ENCODE data around the gene SPP2.

SPP2 gene

GRCh38 chr2:234024304-234024703 is 26.2 kb upstream of the SPP2 start:
- no peaks in the 10 kb centered on the region for H3K27me3 ChIP-seq (ENCODE audit: control insufficient read depth, insufficient read depth, low read length)
- no peak overlapping the region for H3K4me3 ChIP-seq (ENCODE audit: low read length)
- no peak overlapping the region for H3K9ac ChIP-seq (ENCODE audit: low read length)
- no peaks in the 10 kb centered on the region for H3K36me3 ChIP-seq (ENCODE audit: control insufficient read depth, low read depth, low read length)
- H3K4me1 ChIP-seq (ENCODE audit: control insufficient read depth, low read depth, low read length): no peaks in the 10 kb centered on the region
- H3K9me3 ChIP-seq (ENCODE audit: control insufficient read depth, low read depth, low read length): no peaks in the 10 kb centered on the region
- no peak overlapping the region for H3K27ac ChIP-seq (ENCODE audit: low read length)

GRCh38 chr2:234025466-234025865 is 25.0 kb upstream of the SPP2 start:
- no peak overlapping the region for H3K27ac ChIP-seq (ENCODE audit: low read length)
- H3K36me3 ChIP-seq (ENCODE audit: control insufficient read depth, low read depth, low read length): no peaks in the 10 kb centered on the region
- no peak overlapping the region for H3K4me3 ChIP-seq (ENCODE audit: low read length)
- H3K27me3 ChIP-seq (ENCODE audit: control insufficient read depth, insufficient read depth, low read length): no peaks in the 10 kb centered on the region
- H3K9me3 ChIP-seq (ENCODE audit: control insufficient read depth, low read depth, low read length): no peaks in the 10 kb centered on the region
- H3K4me1 ChIP-seq (ENCODE audit: control insufficient read depth, low read depth, low read length): no peaks in the 10 kb centered on the region
- H3K9ac ChIP-seq (ENCODE audit: low read length): no peak overlapping the region

GRCh38 chr2:234025891-234026401 is 24.6 kb upstream of the SPP2 start:
- Histone ChIP-seq H3K27me3 (ENCODE audit: control insufficient read depth, insufficient read depth, low read length) (no peaks in the 10 kb centered on the region), H3K4me1 (ENCODE audit: control insufficient read depth, low read depth, low read length) (no peaks in the 10 kb centered on the region), H3K9me3 (ENCODE audit: control insufficient read depth, low read depth, low read length) (no peaks in the 10 kb centered on the region), H3K36me3 (ENCODE audit: control insufficient read depth, low read depth, low read length) (no peaks in the 10 kb centered on the region), H3K9ac (ENCODE audit: low read length) (no peak overlapping the region), H3K4me3 (ENCODE audit: low read length) (no peak overlapping the region), H3K27ac (ENCODE audit: low read length) (no peak overlapping the region)

- Histone ChIP-seq H3K9ac (ENCODE audit: low read length) (no peak overlapping the region), H3K36me3 (ENCODE audit: control insufficient read depth, low read depth, low read length) (no peaks in the 10 kb centered on the region), H3K27ac (ENCODE audit: low read length) (no peak overlapping the region), H3K4me3 (ENCODE audit: low read length) (no peak overlapping the region), H3K4me1 (ENCODE audit: control insufficient read depth, low read depth, low read length) (no peaks in the 10 kb centered on the region), H3K27me3 (ENCODE audit: control insufficient read depth, insufficient read depth, low read length) (no peaks in the 10 kb centered on the region), H3K9me3 (ENCODE audit: control insufficient read depth, low read depth, low read length) (no peaks in the 10 kb centered on the region)
Observed at GRCh38 chr2:234026693-234027254, 23.7 kb upstream of the SPP2 start.

GRCh38 chr2:234027641-234028040 is 22.9 kb upstream of the SPP2 start:
- no peaks in the 10 kb centered on the region for H3K9me3 ChIP-seq (ENCODE audit: control insufficient read depth, low read depth, low read length)

GRCh38 chr2:234029150-234029733 is 21.3 kb upstream of the SPP2 start:
- no peaks in the 10 kb centered on the region for H3K4me1 ChIP-seq (ENCODE audit: control insufficient read depth, low read depth, low read length)
- H3K9me3 ChIP-seq (ENCODE audit: control insufficient read depth, low read depth, low read length): no peaks in the 10 kb centered on the region
- H3K4me3 ChIP-seq (ENCODE audit: low read length): no peak overlapping the region
- no peak overlapping the region for H3K27ac ChIP-seq (ENCODE audit: low read length)
- H3K36me3 ChIP-seq (ENCODE audit: control insufficient read depth, low read depth, low read length): no peaks in the 10 kb centered on the region
- H3K9ac ChIP-seq (ENCODE audit: low read length): no peak overlapping the region
- no peaks in the 10 kb centered on the region for H3K27me3 ChIP-seq (ENCODE audit: control insufficient read depth, insufficient read depth, low read length)

More at GRCh38 chr2:234027641-234028040, 22.9 kb upstream of the SPP2 start:
- H3K27ac ChIP-seq (ENCODE audit: low read length): no peak overlapping the region
- no peaks in the 10 kb centered on the region for H3K4me1 ChIP-seq (ENCODE audit: control insufficient read depth, low read depth, low read length)
- no peak overlapping the region for H3K9ac ChIP-seq (ENCODE audit: low read length)
- no peak overlapping the region for H3K4me3 ChIP-seq (ENCODE audit: low read length)
- H3K27me3 ChIP-seq (ENCODE audit: control insufficient read depth, insufficient read depth, low read length): no peaks in the 10 kb centered on the region
- H3K36me3 ChIP-seq (ENCODE audit: control insufficient read depth, low read depth, low read length): no peaks in the 10 kb centered on the region

GRCh38 chr2:234031207-234031606 is 19.3 kb upstream of the SPP2 start:
- H3K27me3 ChIP-seq (ENCODE audit: control insufficient read depth, insufficient read depth, low read length): no peaks in the 10 kb centered on the region
- no peaks in the 10 kb centered on the region for H3K36me3 ChIP-seq (ENCODE audit: control insufficient read depth, low read depth, low read length)
- H3K9ac ChIP-seq (ENCODE audit: low read length): no peak overlapping the region
- H3K9me3 ChIP-seq (ENCODE audit: control insufficient read depth, low read depth, low read length): no peaks in the 10 kb centered on the region
- H3K4me3 ChIP-seq (ENCODE audit: low read length): no peak overlapping the region
- no peaks in the 10 kb centered on the region for H3K4me1 ChIP-seq (ENCODE audit: control insufficient read depth, low read depth, low read length)
- H3K27ac ChIP-seq (ENCODE audit: low read length): no peak overlapping the region

- no peak overlapping the region for H3K27ac ChIP-seq (ENCODE audit: low read length)
- no peaks in the 10 kb centered on the region for H3K4me1 ChIP-seq (ENCODE audit: control insufficient read depth, low read depth, low read length)
Observed at GRCh38 chr2:234032279-234032856, 18.1 kb upstream of the SPP2 start.

GRCh38 chr2:234033174-234033573 is 17.3 kb upstream of the SPP2 start:
- no peaks in the 10 kb centered on the region for H3K36me3 ChIP-seq (ENCODE audit: control insufficient read depth, low read depth, low read length)
- no peaks in the 10 kb centered on the region for H3K9me3 ChIP-seq (ENCODE audit: control insufficient read depth, low read depth, low read length)
- no peak overlapping the region for H3K27ac ChIP-seq (ENCODE audit: low read length)
- no peak overlapping the region for H3K9ac ChIP-seq (ENCODE audit: low read length)
- H3K27me3 ChIP-seq (ENCODE audit: control insufficient read depth, insufficient read depth, low read length): no peaks in the 10 kb centered on the region
- H3K4me1 ChIP-seq (ENCODE audit: control insufficient read depth, low read depth, low read length): no peaks in the 10 kb centered on the region
- H3K4me3 ChIP-seq (ENCODE audit: low read length): no peak overlapping the region

More at GRCh38 chr2:234032279-234032856, 18.1 kb upstream of the SPP2 start:
- Histone ChIP-seq H3K36me3 (ENCODE audit: control insufficient read depth, low read depth, low read length) (no peaks in the 10 kb centered on the region), H3K9ac (ENCODE audit: low read length) (no peak overlapping the region), H3K27me3 (ENCODE audit: control insufficient read depth, insufficient read depth, low read length) (no peaks in the 10 kb centered on the region), H3K9me3 (ENCODE audit: control insufficient read depth, low read depth, low read length) (no peaks in the 10 kb centered on the region), H3K4me3 (ENCODE audit: low read length) (no peak overlapping the region)

DNA sequence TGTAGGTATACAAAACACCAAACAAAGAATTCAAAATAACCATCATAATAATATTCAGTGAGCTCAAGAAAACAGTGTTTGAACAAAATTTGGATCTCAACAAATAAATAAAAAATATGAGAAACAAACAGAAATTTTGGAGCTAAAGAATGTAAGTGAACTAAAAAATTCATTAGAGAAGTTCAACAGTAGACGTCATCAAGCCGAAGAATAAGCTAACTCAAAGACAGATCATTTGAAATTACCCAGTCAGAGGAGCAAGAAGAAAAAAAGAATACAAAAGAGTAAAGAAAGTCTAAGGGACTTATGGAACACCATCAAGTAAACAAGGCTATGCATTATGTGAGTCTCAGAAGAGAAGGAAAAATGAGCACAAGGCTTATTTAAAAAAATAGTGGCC is 16.6 kb upstream of the SPP2 start:
- Histone ChIP-seq H3K36me3 (ENCODE audit: control insufficient read depth, low read depth, low read length) (no peaks in the 10 kb centered on the region), H3K27ac (ENCODE audit: low read length) (no peak overlapping the region), H3K27me3 (ENCODE audit: control insufficient read depth, insufficient read depth, low read length) (no peaks in the 10 kb centered on the region), H3K4me3 (ENCODE audit: low read length) (no peak overlapping the region), H3K9ac (ENCODE audit: low read length) (no peak overlapping the region), H3K9me3 (ENCODE audit: control insufficient read depth, low read depth, low read length) (no peaks in the 10 kb centered on the region), H3K4me1 (ENCODE audit: control insufficient read depth, low read depth, low read length) (no peaks in the 10 kb centered on the region)

- H3K4me3 ChIP-seq (ENCODE audit: low read length): no peak overlapping the region
- no peaks in the 10 kb centered on the region for H3K9me3 ChIP-seq (ENCODE audit: control insufficient read depth, low read depth, low read length)
- H3K27me3 ChIP-seq (ENCODE audit: control insufficient read depth, insufficient read depth, low read length): no peaks in the 10 kb centered on the region
- no peak overlapping the region for H3K9ac ChIP-seq (ENCODE audit: low read length)
- H3K4me1 ChIP-seq (ENCODE audit: control insufficient read depth, low read depth, low read length): no peaks in the 10 kb centered on the region
- H3K36me3 ChIP-seq (ENCODE audit: control insufficient read depth, low read depth, low read length): no peaks in the 10 kb centered on the region
- no peak overlapping the region for H3K27ac ChIP-seq (ENCODE audit: low read length)
Observed at GRCh38 chr2:234038076-234038802, 12.3 kb upstream of the SPP2 start.

Data from iPS-18a (cell line).